GM21786 (cell line): ENCODE measurements around the gene AVPR1B.

Experiments used
- ATAC-seq: cut with Tn5 transposase; IDR thresholded peaks from one replicate; pipeline ENCODE4 v1.9.1; 2021; ENCODE audit not compliant: unreplicated experiment

The AVPR1B gene

DNA sequence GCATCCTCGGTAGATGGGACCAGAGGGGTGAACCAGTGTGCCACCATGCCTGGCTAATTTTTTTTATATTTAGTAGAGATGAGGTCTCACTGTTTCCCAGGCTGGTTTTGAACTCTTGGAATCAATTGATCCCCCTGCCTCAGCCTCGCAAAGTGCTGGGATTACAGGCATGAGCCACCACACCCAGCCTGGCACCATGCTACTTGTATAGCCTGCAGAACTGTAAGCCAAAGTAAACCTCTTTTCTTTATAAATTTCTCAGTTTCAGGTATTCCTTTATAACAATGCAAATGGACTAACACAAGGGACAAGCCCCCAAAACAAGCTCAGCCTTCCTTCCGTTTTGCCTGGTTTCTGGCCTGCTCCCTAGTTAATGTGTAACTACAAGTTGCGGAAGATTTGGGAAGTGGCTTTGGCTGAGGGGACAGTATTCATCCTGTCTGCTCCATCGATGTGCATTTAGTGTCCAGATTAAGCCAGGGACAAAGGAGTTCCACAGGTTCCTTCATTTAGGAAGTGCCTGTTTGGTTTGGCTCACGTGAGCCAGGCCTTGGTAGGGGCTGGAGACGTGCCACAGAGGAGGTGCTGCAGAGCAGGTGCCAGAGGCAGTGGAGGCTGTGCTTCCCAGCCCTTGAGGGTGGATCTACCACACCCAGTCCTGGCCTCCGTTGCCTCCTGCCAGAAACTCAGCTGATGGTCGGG is 4.4 kb downstream of the AVPR1B start:
- ATAC-seq, result no peak

GRCh38 chr1:206111271-206111927 is 5.8 kb downstream of the AVPR1B start:
- no peak for ATAC-seq

DNA sequence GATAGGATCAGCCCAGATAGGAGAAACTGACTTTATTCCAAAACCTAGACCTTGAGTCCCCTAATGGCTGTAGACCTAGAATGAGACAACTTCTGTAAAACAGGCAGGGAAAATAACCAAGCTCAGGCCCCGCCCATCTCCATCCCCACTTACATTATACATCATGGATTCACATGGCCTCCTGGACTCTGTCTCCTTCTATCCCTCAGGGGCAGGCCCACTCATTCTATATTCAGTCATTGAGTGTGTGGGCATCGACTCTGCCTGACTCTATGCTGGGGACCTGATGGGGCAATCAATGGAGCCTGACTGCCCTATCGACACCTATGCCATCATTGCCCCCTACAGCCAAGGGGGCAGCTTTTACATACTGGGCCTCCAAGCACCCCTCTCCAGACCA is 6.4 kb downstream of the AVPR1B start:
- no peak for ATAC-seq

DNA sequence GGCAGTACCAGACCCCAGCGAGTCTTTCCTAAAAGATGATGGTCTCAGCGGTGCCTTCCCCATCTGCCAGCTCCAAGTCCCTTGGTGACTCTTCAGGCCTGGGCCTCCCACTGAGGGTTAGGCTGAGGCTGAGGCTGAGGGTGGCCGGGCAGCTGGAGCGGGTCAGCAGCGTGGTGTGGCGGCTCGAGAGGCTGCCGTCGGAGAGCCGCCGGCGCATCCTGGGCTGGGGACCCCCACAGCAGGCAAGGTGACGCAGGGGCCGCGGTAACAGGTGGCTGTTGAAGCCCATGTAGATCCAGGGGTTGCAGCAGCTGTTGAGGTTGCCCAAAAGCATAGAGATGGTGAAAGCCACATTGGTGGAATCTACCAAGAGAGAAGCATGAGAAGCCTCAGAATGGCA is 7.0 kb downstream of the AVPR1B start:
- no peak for ATAC-seq

GRCh38 chr1:206109718-206110117 is 7.5 kb downstream of the AVPR1B start:
- no peak for ATAC-seq

- no peak for ATAC-seq
Measured at GRCh38 chr1:206108635-206109034, 8.6 kb downstream of the AVPR1B start.

- ATAC-seq, result no peak
Measured at GRCh38 chr1:206107168-206107544, 10.0 kb downstream of the AVPR1B start.

DNA sequence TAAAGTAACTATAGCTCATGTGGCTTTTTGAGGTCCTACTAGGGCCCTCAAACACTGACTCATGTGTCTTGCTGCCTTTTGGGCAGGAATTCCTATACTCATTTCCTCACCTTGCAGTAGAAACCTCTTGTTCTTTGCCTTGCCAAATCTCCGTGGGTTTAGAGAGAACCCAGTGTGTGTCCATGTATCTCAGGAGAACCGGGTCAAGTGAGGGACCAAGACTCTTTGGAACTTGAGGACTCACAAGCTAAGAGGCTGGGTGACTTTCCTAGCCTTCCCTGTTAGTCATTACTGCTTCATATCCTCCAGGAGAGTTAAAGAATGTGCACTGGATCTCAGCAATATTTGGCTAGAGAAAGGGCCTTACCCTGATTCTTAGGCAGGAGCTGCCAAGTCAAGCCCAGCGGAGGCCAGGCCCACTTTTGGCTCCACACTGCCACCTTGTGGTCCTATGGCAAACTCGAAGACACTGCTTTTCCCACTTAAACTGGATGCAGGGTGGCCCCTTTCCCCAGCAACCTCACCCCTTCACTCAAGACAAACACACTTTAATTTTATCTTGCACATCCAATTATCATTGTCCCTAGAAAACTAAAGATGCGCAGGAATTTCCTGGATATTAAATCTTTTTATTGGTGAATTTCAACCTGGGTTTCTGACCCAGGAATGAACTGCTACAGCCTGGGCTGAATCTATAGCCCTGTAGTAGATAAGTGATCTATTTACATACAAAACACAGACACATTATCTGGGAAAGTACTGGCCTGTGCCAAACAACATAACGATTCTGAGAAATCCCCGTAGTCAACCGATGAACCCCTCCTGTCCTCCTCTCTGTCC is 10.6 kb downstream of the AVPR1B start:
- peak; percentile 55 for ATAC-seq

DNA sequence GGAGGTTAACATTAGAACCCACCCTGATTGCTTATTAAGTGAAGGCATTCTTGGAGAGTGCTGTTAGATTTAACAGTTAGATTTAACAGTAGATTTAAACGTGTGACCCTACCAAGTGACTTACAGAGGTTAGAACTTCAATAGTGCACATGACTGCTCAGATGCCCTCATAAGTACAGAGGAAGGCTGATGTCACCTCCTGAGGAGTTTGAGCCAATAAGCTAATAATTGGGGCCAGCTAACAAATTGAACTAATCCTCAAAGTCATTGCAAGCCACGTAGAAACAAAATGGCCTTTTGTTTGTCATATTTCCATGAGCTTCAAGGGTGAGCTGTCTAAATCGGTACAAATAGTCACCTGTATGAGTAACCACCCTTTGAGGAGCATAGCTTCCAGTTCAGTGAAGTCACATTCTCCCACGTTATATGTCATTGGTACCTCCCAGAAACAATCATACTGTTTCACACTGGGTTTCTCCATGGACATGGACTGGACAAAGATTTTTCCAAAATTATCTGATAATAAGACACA is 11.7 kb downstream of the AVPR1B start:
- no peak for ATAC-seq

DNA sequence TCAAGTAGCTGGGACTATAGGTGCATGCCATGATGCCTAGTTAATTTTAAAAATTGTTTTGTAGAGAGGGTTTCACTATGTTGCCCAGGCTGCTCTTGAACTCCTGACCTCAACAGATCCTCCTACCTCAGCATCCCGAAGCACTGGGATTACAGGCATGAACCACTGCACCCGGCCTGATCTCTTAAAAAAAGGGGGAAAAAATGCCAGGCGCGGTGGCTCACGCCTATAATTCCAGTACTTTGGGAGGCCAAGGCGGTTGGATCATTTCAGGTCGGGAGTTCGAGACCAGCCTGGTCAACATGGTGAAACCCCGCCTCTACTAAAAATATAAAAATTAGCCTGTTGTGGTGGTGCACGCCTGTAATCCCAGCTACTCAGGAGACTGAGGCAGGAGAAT is 13.2 kb downstream of the AVPR1B start:
- no peak for ATAC-seq

GRCh38 chr1:206102292-206102936 is 14.8 kb downstream of the AVPR1B start:
- no peak for ATAC-seq

- no peak for ATAC-seq
Measured at GRCh38 chr1:206101351-206102045, 15.7 kb downstream of the AVPR1B start.

- ATAC-seq, result no peak
Measured at GRCh38 chr1:206100226-206100815, 16.9 kb downstream of the AVPR1B start.

DNA sequence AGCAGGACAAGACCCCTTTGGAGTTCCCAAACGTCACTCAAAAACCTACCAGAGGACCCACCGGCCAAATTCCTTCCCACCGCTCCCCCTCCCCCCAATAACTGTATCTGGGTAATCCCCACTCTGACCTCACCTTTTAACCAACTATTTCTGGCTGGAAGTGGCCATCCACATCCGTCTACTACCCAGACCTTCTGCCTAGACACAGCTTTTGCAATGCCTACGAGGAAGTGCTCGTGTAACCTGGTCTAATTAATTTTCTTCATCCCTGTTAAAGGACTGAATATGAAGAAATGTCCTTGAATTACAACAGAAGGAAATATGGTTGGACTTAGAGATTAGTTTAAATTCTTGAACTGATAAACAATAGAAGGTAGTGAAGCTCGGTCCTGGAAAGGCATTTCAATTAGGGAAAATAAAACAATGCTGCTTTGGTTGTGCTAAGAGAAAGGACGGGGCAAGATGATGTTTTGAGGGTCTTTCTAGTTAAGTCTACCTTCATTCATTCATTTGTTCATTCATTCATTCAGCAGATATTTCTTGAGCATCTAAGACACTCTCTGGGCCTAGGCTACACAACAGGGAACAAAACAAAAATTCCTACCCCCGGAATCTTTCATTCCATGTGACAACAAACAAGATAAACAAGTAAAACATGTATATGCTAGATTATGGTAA is 18.8 kb downstream of the AVPR1B start:
- no peak for ATAC-seq

DNA sequence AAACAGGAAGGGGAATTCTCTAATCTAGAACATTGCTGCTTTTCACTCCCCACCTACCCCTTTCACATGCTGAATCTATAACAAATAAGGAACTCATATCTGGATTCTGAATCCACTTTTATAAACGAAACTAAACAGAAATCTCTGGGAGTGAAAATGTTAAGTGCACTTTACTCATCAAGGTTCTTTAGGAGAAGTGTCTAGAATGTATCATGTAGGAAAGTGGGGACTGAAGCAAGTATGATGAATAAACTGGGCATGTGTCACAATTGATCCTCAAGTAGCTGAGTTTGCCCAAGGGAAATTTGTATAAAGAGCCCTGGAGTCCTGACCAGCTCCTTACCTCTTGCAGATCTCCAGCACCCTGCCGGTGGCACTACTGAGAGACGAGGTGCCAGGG is 19.8 kb downstream of the AVPR1B start:
- ATAC-seq, result no peak

GRCh38 chr1:206094024-206094423 is 23.2 kb downstream of the AVPR1B start:
- ATAC-seq, result no peak

DNA sequence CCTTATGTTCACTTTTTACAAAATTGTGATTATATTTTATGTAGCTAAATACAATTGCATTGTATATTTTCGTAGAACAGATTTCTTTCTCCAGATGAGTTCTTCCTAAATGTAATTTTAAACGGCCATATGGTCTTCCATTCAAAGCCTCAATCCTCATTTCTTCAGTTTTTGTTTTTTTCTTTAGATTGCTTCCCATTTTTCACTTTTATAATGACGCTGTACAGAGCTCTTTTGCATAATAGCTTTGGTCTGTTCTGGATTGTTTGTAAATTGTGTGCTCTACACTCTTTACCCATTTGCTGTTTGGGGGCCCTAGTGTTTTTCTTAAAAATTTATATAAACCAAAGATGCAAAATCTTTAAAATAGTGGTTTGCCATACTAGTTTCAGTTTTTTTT is 27.8 kb downstream of the AVPR1B start:
- no peak for ATAC-seq

DNA sequence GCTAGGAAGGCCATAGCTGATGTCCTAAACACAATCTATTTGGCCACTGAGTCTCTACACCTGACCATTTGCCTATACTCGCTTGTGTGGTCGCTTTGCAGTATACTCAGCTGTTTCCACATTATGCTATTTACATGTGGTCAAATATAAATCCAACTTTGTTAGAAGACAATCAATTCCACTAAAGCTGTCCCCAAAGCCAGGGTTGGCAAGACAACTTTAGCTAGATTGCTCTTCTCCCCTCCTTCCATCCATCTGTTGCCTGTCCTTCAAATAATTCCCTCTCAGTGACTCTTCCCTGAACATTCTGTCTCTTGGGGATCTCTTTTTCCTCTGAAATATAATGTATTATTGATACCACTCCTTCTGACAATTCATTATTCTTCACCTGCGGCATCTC is 30.1 kb downstream of the AVPR1B start:
- ATAC-seq, result no peak

DNA sequence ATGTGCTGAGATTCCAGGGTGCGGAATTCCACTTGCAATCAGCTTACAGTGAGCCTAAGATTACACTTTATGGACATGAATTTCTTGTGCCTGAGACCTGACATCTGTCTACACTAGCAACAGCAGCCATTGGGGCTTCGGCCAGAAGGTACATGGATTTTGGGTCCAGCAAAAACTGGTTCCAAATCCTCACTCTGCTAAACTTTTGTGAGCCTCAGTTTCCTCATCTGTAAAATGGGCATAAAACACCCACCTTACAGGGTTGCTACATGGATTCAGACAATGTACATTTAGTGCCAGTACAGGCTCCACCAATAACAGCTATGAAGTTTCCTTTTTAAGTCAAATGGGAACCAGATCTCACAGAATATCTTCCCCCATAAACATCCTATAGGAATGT is 33.4 kb downstream of the AVPR1B start:
- ATAC-seq, result no peak
